Nephron progenitor cell (in vitro differentiated cells): ENCODE data around the gene UBQLN2.
"Not testable (repeated sequence)": the region's sequence is repeated elsewhere in the genome, so short reads cannot be mapped to it uniquely, and the experiment has no call there.

Experiments
- DNase-seq: peaks from one replicate; pipeline ENCODE4 v3.0.0; 2021
- H3K27ac Mint-ChIP-seq: 2 replicates; pipeline ENCODE4 v1.8.0; 2021; ENCODE audit warnings: mild to moderate bottlenecking, moderate library complexity, mixed read lengths
- H3K27me3 Mint-ChIP-seq: 2 replicates; pipeline ENCODE4 v1.8.0; 2021; ENCODE audit warnings: mild to moderate bottlenecking, low read depth, mixed read lengths; ENCODE audit not compliant: poor library complexity
- H3K36me3 Mint-ChIP-seq: 2 replicates; pipeline ENCODE4 v1.8.0; 2021; ENCODE audit warnings: low read depth, mixed read lengths
- H3K4me1 Mint-ChIP-seq: 2 replicates; pipeline ENCODE4 v1.8.0; 2021; ENCODE audit warnings: mixed read lengths
- H3K4me3 Mint-ChIP-seq: 2 replicates; pipeline ENCODE4 v1.8.0; 2021; ENCODE audit warnings: mild to moderate bottlenecking, moderate library complexity, mixed read lengths
- H3K9me3 Mint-ChIP-seq: 2 replicates; pipeline ENCODE4 v1.8.0; 2021; ENCODE audit warnings: mild to moderate bottlenecking, moderate library complexity, mixed read lengths
- CTCF ChIP-seq: fragments of 200-600 bp; sonication (generic); IDR thresholded peaks from 2 replicates; pipeline ENCODE4 v1.5.0; 2021; ENCODE audit warnings: antibody characterized with exemption

UBQLN2 gene

GRCh38 chrX:56574861-56575260, 11.4 kb downstream of the UBQLN2 start:
- H3K9me3 Mint-ChIP-seq, result peaks cover 49% of the 10 kb centered on the region
- peaks cover 4% of the 10 kb centered on the region for H3K27me3 Mint-ChIP-seq
- H3K36me3 Mint-ChIP-seq, result peaks cover 42% of the 10 kb centered on the region
- H3K4me3 Mint-ChIP-seq, result no peak overlapping the region
- H3K27ac Mint-ChIP-seq, result no peak overlapping the region
- TF ChIP-seq CTCF, result no peak
- no peak for DNase-seq
- H3K4me1 Mint-ChIP-seq, result no peaks in the 10 kb centered on the region

- TF ChIP-seq CTCF, result no peak
- Mint-ChIP-seq H3K27me3 (peaks cover 9% of the 10 kb centered on the region), H3K36me3 (peaks cover 58% of the 10 kb centered on the region), H3K4me1 (no peaks in the 10 kb centered on the region), H3K9me3 (peaks cover 68% of the 10 kb centered on the region), H3K4me3 (no peak overlapping the region), H3K27ac (no peak overlapping the region)
- no peak for DNase-seq
Measured at GRCh38 chrX:56576721-56577120, 13.3 kb downstream of the UBQLN2 start.

GRCh38 chrX:56588397-56589188, 25.2 kb downstream of the UBQLN2 start:
- no peaks in the 10 kb centered on the region for H3K4me1 Mint-ChIP-seq
- TF ChIP-seq CTCF, result no peak

GRCh38 chrX:56591830-56592229, 28.4 kb downstream of the UBQLN2 start:
- H3K27ac Mint-ChIP-seq, result not testable (repeated sequence)

More at GRCh38 chrX:56588397-56589188, 25.2 kb downstream of the UBQLN2 start:
- peaks cover 80% of the 10 kb centered on the region for H3K9me3 Mint-ChIP-seq
- no peak overlapping the region for H3K4me3 Mint-ChIP-seq
- no peaks in the 10 kb centered on the region for H3K27me3 Mint-ChIP-seq
- peak overlapping the region; percentile 86 for H3K27ac Mint-ChIP-seq
- DNase-seq, result no peak
- peaks cover 31% of the 10 kb centered on the region for H3K36me3 Mint-ChIP-seq

GRCh38 chrX:56600141-56600540, 36.7 kb downstream of the UBQLN2 start:
- H3K36me3 Mint-ChIP-seq, result peaks cover 11% of the 10 kb centered on the region
- TF ChIP-seq CTCF, result no peak
- H3K4me3 Mint-ChIP-seq, result no peak overlapping the region
- H3K9me3 Mint-ChIP-seq, result peaks cover 57% of the 10 kb centered on the region
- no peak for DNase-seq
- H3K27ac Mint-ChIP-seq, result no peak overlapping the region
- no peaks in the 10 kb centered on the region for H3K27me3 Mint-ChIP-seq
- H3K4me1 Mint-ChIP-seq, result no peaks in the 10 kb centered on the region

More at GRCh38 chrX:56591830-56592229, 28.4 kb downstream of the UBQLN2 start:
- H3K9me3 Mint-ChIP-seq, result peaks cover 89% of the 10 kb centered on the region
- not testable (repeated sequence) for DNase-seq, H3K4me1 Mint-ChIP-seq, H3K27me3 Mint-ChIP-seq, H3K4me3 Mint-ChIP-seq
- peaks cover 22% of the 10 kb centered on the region for H3K36me3 Mint-ChIP-seq

- Mint-ChIP-seq H3K4me1 (no peaks in the 10 kb centered on the region), H3K27me3 (no peaks in the 10 kb centered on the region), H3K9me3 (peaks cover 55% of the 10 kb centered on the region), H3K36me3 (peaks cover 9% of the 10 kb centered on the region), H3K4me3 (no peak overlapping the region), H3K27ac (no peak overlapping the region)
- TF ChIP-seq CTCF, result no peak
- no peak for DNase-seq
Measured at GRCh38 chrX:56600987-56601386, 37.6 kb downstream of the UBQLN2 start.
